H9 (cell line): ENCODE data around the gene C1RL. TPM values are rescaled to one million over a fixed set of nuclear protein-coding genes. Genes with fewer than 3 reads are reported as not detected.

ENCODE experiments used
- DNase-seq: peaks from one replicate; pipeline ENCODE4 v3.0.0-alpha.2; 2017
- H2AFZ ChIP-seq: one replicate; pipeline ENCODE4 v1.6.1; 2013; ENCODE audit warnings: mild to moderate bottlenecking, low read length, control low read depth, moderate library complexity
- H2AK5ac ChIP-seq: 2 replicates; pipeline ENCODE4 v1.6.1; 2013; ENCODE audit warnings: low read length, control low read depth, mixed read lengths; ENCODE audit not compliant: insufficient read length
- H2BK120ac ChIP-seq: one replicate; pipeline ENCODE4 v1.6.1; 2013; ENCODE audit warnings: low read depth, mild to moderate bottlenecking, low read length, control low read depth, inconsistent platforms; ENCODE audit not compliant: poor library complexity, severe bottlenecking
- H2BK12ac ChIP-seq: 2 replicates; pipeline ENCODE4 v1.6.1; 2013; ENCODE audit warnings: low read length, control low read depth, mixed read lengths, low read depth; ENCODE audit not compliant: insufficient read length
- H2BK15ac ChIP-seq: 2 replicates; pipeline ENCODE4 v1.6.1; 2013; ENCODE audit warnings: low read depth, low read length, control low read depth
- H2BK20ac ChIP-seq: one replicate; pipeline ENCODE4 v1.6.1; 2013; ENCODE audit warnings: low read depth, mild to moderate bottlenecking, low read length, control low read depth, inconsistent platforms; ENCODE audit not compliant: poor library complexity, severe bottlenecking
- H2BK5ac ChIP-seq: 2 replicates; pipeline ENCODE4 v1.6.1; 2013; ENCODE audit warnings: low read length, control low read depth, mixed read lengths; ENCODE audit not compliant: insufficient read length
- H3K14ac ChIP-seq: 2 replicates; pipeline ENCODE4 v1.6.1; 2013; ENCODE audit warnings: low read length, control low read depth; ENCODE audit not compliant: insufficient read depth
- H3K18ac ChIP-seq: 2 replicates; pipeline ENCODE4 v1.6.1; 2013; ENCODE audit warnings: low read depth, mild to moderate bottlenecking, mixed read lengths, low read length, control low read depth; ENCODE audit not compliant: insufficient read length
- H3K23ac ChIP-seq: 2 replicates; pipeline ENCODE4 v1.6.1; 2013; ENCODE audit warnings: low read length, control low read depth, mixed read lengths, low read depth; ENCODE audit not compliant: insufficient read length
- H3K23me2 ChIP-seq: 2 replicates; pipeline ENCODE4 v1.6.1; 2013; ENCODE audit warnings: low read depth, mild to moderate bottlenecking, mixed read lengths, low read length, control low read depth; ENCODE audit not compliant: insufficient read length, poor library complexity, severe bottlenecking
- H3K27ac ChIP-seq: 2 replicates; pipeline ENCODE4 v1.5.1; 2013; ENCODE audit warnings: low read length, control low read depth, mixed read lengths, low read depth; ENCODE audit not compliant: insufficient read length
- H3K27me3 ChIP-seq: 2 replicates; pipeline ENCODE4 v1.6.1; 2013; ENCODE audit warnings: low read length, control low read depth, inconsistent platforms; ENCODE audit not compliant: insufficient read depth
- H3K4ac ChIP-seq: 2 replicates; pipeline ENCODE4 v1.6.1; 2013; ENCODE audit warnings: low read depth, mild to moderate bottlenecking, control low read depth, inconsistent platforms, low read length, moderate library complexity
- H3K4me1 ChIP-seq: 2 replicates; pipeline ENCODE4 v1.6.1; 2013; ENCODE audit warnings: low read length, control low read depth, inconsistent platforms; ENCODE audit not compliant: insufficient read depth
- H3K4me2 ChIP-seq: 2 replicates; pipeline ENCODE4 v1.6.1; 2013; ENCODE audit warnings: low read length, control low read depth, mixed read lengths; ENCODE audit not compliant: insufficient read length, insufficient read depth
- H3K56ac ChIP-seq: 2 replicates; pipeline ENCODE4 v1.6.1; 2013; ENCODE audit warnings: low read depth, mild to moderate bottlenecking, mixed read lengths, low read length, control low read depth; ENCODE audit not compliant: insufficient read length
- H3K79me1 ChIP-seq: 2 replicates; pipeline ENCODE4 v1.6.1; 2013; ENCODE audit warnings: low read depth, mild to moderate bottlenecking, moderate library complexity, low read length, control low read depth, inconsistent platforms; ENCODE audit not compliant: insufficient read depth, poor library complexity, severe bottlenecking
- H3K79me2 ChIP-seq: 2 replicates; pipeline ENCODE4 v1.6.1; 2013; ENCODE audit warnings: low read length, control low read depth, inconsistent platforms; ENCODE audit not compliant: insufficient read depth
- H3K9ac ChIP-seq: 2 replicates; pipeline ENCODE4 v1.6.1; 2013; ENCODE audit warnings: low read length, control low read depth, mixed read lengths; ENCODE audit not compliant: insufficient read length; ENCODE audit errors: extremely low read depth
- H3K9me3 ChIP-seq: one replicate; pipeline ENCODE4 v1.6.1; 2013; ENCODE audit warnings: low read depth, low read length, inconsistent platforms; ENCODE audit not compliant: control insufficient read depth
- H3T11ph ChIP-seq: one replicate; pipeline ENCODE4 v1.6.1; 2013; ENCODE audit warnings: mild to moderate bottlenecking, low read length, control low read depth, inconsistent platforms
- H4K20me1 ChIP-seq: one replicate; pipeline ENCODE4 v1.6.1; 2013; ENCODE audit not compliant: control insufficient read depth, insufficient read length, insufficient read depth
- H4K5ac ChIP-seq: 2 replicates; pipeline ENCODE4 v1.6.1; 2013; ENCODE audit warnings: low read depth, mild to moderate bottlenecking, mixed read lengths, low read length, control low read depth; ENCODE audit not compliant: insufficient read length
- H4K8ac ChIP-seq: replicated peaks from 2 replicates; pipeline ENCODE4 v1.6.1; 2013; ENCODE audit warnings: low read length, control low read depth, mixed read lengths, low read depth; ENCODE audit not compliant: insufficient read length
- H4K91ac ChIP-seq: 2 replicates; pipeline ENCODE4 v1.6.1; 2013; ENCODE audit warnings: low read depth, mild to moderate bottlenecking, moderate library complexity, mixed read lengths, low read length, control low read depth; ENCODE audit not compliant: insufficient read length
- H3K27ac Mint-ChIP-seq, 3 experiments: 2 replicates in 2 of 3; 3 replicates in 1 of 3; pipeline ENCODE4 v1.8.0; 2020 to 2021; ENCODE audit warnings: mixed read lengths in 3 of 3, mild to moderate bottlenecking in 1 of 3, moderate library complexity in 1 of 3
- H3K27me3 Mint-ChIP-seq: 2 replicates; pipeline ENCODE4 v1.8.0; 2021; ENCODE audit warnings: low read depth, mild to moderate bottlenecking, moderate library complexity, mixed read lengths
- H3K36me3 Mint-ChIP-seq, 3 experiments: 2 replicates in 2 of 3; 3 replicates in 1 of 3; pipeline ENCODE4 v1.8.0; 2020 to 2021; ENCODE audit warnings: low read depth in 3 of 3, mixed read lengths in 3 of 3; ENCODE audit not compliant: insufficient read depth in 1 of 3
- H3K4me1 Mint-ChIP-seq, 2 experiments: 2 replicates each; pipeline ENCODE4 v1.8.0; 2020; ENCODE audit warnings: mixed read lengths in 2 of 2
- H3K4me3 Mint-ChIP-seq, 2 experiments: 2 replicates in 1 of 2; 3 replicates in 1 of 2; pipeline ENCODE4 v1.8.0; 2020 to 2021; ENCODE audit warnings: mild to moderate bottlenecking in 2 of 2, mixed read lengths in 2 of 2, moderate library complexity in 1 of 2
- H3K9me3 Mint-ChIP-seq, 2 experiments: 2 replicates in 1 of 2; 3 replicates in 1 of 2; pipeline ENCODE4 v1.8.0; 2020; ENCODE audit warnings: mild to moderate bottlenecking in 2 of 2, mixed read lengths in 2 of 2, moderate library complexity in 1 of 2
- WGBS: extraction: QIAGEN DNeasy Blood & Tissue Kit; methylation state at CpG from one replicate; pipeline ENCODE4 v1.1.7; 2013; ENCODE audit warnings: missing lambda C conversion rate, low lambda C conversion rate, mixed read lengths; ENCODE audit not compliant: insufficient read length; ENCODE audit errors: extremely low coverage; 5-methylcytosine and 5-hydroxymethylcytosine counted together
- total RNA-seq: library from RNA; stranded (reverse); gene quantifications from 2 replicates; pipeline ENCODE4 v1.2.1, GENCODE V29; 2021
- TF ChIP-seq, protein P1 (sequence below): fragments of 200-600 bp; sonication (generic); conservative IDR thresholded peaks from 3 replicates; pipeline ENCODE4 v1.8.0; 2021; ENCODE audit warnings: antibody characterized with exemption, mild to moderate bottlenecking

C1RL gene
- total RNA-seq, 1 experiment from 2014 or later = 15.1 TPM

DNA sequence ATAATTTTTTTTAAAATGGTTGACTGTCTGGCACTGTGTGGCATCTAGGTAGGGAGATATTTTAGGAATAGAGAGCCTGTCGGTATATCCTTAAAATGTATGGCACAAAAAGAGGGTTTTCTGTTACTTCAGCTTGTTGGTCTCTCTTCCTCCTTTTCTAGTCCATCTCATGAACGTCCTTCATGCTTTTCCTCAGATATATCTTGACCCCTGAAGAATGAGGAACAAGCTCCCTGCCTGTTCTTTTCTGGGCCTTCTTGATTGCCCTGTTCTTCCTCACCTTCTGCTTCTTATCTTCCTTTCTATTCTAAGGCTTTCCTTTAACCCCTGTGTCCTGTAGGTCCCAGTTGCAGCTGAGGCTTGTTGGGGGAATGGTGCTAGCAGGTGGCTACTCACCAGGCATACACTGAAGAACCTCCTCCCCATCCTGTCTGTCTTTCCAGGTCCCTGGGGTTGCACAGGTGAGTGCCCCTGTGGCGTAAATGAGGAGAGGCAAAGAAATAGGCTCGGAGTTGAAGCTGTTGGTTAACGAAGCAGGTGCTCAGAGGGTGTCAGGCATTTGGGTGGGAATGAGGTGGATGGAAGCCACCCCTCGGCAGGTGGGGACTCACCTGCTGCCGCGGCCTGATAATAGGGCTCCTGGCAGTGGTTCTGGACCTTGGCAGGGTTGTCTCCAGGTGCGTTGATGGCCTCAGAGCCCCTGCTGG lies 9.6 kb downstream of the C1RL start:
- Histone ChIP-seq H4K5ac (no peak overlapping the region), H3K27me3 (no peaks in the 10 kb centered on the region), H3K56ac (no peak overlapping the region), H3K4me1 (peaks cover 2% of the 10 kb centered on the region; the same call in 1 of the 2 replicates), H3K4ac (no peak overlapping the region), H4K8ac (no peak overlapping the region), H3K4me2 (no peak overlapping the region), H2BK15ac (no peak overlapping the region), H2AFZ (no peak overlapping the region), H2BK120ac (no peak overlapping the region), H4K20me1 (no peaks in the 10 kb centered on the region), H3K18ac (no peak overlapping the region), H3K27ac (no peak overlapping the region), H2BK12ac (no peak overlapping the region), H3K9ac (no peak overlapping the region), H3K79me1 (no peaks in the 10 kb centered on the region), H4K91ac (no peak overlapping the region), H3K14ac (no peak overlapping the region; the same call in 1 of the 2 replicates), H3K79me2 (no peaks in the 10 kb centered on the region), H3T11ph (no peak overlapping the region), H2BK5ac (no peak overlapping the region), H3K23ac (no peak overlapping the region), H2AK5ac (no peak overlapping the region), H3K9me3 (no peaks in the 10 kb centered on the region), H2BK20ac (no peak overlapping the region), H3K23me2 (no peaks in the 10 kb centered on the region)
- Mint-ChIP-seq H3K27me3 (no peaks in the 10 kb centered on the region), H3K4me3 (no peak overlapping the region), H3K9me3 (no peaks in the 10 kb centered on the region), H3K36me3 (peaks cover 7 to 30% (median 17%) of the 10 kb centered on the region in 3 experiments; a peak in 6 of 7 replicates), H3K27ac (no peak overlapping the region), H3K4me1 (peaks cover 8 to 11% of the 10 kb centered on the region in 2 experiments)
- no CpG with 5 or more reads among the region's 9 CpGs for WGBS
- TF ChIP-seq, protein P1, sequence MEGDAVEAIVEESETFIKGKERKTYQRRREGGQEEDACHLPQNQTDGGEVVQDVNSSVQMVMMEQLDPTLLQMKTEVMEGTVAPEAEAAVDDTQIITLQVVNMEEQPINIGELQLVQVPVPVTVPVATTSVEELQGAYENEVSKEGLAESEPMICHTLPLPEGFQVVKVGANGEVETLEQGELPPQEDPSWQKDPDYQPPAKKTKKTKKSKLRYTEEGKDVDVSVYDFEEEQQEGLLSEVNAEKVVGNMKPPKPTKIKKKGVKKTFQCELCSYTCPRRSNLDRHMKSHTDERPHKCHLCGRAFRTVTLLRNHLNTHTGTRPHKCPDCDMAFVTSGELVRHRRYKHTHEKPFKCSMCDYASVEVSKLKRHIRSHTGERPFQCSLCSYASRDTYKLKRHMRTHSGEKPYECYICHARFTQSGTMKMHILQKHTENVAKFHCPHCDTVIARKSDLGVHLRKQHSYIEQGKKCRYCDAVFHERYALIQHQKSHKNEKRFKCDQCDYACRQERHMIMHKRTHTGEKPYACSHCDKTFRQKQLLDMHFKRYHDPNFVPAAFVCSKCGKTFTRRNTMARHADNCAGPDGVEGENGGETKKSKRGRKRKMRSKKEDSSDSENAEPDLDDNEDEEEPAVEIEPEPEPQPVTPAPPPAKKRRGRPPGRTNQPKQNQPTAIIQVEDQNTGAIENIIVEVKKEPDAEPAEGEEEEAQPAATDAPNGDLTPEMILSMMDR = no peak
- no peak for DNase-seq
